ENCODE data around the gene VPS25. TPM values are rescaled to one million over a fixed set of nuclear protein-coding genes. Genes with fewer than 3 reads are reported as not detected.

VPS25 gene
- total RNA-seq = 36.4 and 45.0 TPM in 2 replicates

DNA sequence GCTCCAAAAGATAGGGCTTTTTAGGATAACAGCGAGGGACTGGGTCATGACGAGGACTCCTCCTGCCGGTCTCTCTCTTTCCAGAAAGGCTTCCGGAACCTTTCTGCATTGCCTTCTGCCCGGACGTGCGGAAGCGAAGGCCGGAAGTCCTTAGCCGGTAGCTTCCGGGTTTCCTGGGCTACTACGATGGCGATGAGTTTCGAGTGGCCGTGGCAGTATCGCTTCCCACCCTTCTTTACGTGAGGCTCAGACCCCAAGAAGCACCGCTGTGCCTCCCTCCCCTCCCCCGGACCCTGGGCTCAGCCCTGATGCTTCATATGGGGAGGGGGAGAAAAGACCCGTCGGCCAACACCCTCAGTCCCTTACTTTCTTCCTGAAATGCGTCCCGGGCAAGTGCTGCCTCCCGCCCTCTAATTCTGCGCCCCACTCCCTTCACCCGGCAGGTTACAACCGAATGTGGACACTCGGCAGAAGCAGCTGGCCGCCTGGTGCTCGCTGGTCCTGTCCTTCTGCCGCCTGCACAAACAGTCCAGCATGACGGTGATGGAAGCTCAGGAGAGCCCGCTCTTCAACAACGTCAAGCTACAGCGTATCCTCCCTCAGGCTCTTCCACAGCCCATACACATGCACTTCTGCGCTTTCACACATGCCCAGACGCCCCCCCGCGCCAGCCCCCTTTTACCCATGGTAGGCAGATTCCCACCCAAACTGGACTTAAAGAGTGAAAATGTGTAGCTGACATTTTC is at the start of gene VPS25:
VPS25 (plus strand) TSS at position 160 of the 746 bp plus-strand sequence; CDS start at position 187, 27 bp downstream.

DNA sequence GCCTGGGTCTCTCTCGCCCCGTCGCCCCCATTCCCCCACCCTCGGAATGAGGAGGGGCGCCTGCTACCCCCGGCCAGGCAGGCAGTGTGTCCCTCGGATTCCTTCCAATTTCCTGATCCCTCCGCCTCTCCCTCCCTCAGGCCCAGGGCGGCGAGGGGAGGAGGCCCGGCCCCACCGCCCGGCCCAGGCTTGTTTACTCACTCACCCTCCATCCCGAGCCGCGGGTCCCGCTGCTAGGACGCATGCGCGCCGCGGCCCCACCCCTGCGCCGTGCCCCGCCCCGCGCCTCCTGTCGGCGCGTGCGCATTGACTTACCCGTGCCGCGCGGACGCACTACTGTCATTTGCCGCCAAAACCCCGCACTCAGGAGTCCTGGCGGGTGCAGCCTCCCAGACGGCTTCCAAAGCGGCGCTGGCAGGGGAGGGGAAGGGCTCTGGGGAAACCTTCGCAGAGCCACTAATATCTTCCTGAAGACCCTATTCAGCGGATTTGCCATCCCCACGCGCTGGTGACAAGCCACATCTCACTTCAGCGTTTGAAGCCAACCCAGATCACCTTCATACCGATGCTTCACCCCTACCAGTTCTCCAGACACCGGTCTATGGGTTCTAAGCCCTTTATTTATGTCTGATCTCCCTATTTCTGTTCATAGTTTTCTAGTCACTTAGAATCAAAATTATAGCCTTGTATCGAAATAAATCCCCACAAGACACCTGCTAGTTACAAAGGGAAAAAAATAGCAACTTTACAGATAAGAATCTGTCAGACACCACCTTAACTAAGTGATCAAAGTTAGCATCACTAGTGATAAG is 28.2 kb upstream of the VPS25 start, which contains the start of gene EZH1:
EZH1 (minus strand) TSS at position 235 of the 812 bp plus-strand sequence. CDS start 16,099 bp downstream, outside the sequence.

DNA sequence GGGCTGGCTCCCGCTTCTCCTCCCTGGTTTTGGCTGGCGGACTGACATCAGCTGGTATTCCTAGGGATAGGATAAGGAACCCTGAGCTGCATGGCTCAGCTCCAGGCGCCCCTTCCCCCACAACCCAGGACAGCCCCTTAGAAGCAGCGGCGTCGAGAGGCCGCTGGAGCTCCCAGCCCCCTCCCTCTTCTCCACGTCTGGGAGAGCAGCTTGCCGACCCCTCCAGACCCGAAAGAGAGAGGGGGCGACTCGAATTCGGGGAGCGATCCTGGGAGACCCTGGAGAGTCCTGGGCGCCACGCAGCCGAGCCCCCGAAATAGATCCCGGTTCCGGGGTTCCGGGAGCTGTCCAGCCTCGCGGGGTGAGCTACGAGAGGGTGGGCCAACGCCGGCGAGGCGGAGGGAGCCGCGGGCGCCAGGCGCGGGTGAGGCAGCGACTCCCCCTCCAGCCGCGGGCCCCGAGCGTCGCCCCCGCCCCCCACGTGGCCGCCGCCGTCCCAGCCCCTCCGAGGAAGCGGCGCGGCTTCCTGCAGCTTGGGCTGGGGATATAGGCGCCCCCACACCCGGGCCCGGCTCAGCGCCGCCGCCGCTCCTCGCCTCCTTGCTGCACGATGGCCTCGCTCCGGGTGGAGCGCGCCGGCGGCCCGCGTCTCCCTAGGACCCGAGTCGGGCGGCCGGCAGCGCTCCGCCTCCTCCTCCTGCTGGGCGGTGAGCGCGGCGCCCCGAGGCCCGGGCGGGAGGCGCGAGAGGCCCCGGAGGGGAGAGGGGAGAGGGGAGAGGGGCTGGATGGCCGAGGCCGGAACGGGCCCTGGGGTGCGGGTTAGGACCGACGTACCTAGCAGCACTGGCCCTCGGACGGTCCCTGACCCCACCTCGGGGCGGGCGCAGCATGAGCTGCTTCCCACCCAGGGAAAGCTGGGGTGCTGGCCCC is 12.3 kb upstream of the VPS25 start, which contains the start of gene RAMP2:
RAMP2 (plus strand) TSS at position 576 of the 930 bp plus-strand sequence; CDS start at position 611, 35 bp downstream.

DNA sequence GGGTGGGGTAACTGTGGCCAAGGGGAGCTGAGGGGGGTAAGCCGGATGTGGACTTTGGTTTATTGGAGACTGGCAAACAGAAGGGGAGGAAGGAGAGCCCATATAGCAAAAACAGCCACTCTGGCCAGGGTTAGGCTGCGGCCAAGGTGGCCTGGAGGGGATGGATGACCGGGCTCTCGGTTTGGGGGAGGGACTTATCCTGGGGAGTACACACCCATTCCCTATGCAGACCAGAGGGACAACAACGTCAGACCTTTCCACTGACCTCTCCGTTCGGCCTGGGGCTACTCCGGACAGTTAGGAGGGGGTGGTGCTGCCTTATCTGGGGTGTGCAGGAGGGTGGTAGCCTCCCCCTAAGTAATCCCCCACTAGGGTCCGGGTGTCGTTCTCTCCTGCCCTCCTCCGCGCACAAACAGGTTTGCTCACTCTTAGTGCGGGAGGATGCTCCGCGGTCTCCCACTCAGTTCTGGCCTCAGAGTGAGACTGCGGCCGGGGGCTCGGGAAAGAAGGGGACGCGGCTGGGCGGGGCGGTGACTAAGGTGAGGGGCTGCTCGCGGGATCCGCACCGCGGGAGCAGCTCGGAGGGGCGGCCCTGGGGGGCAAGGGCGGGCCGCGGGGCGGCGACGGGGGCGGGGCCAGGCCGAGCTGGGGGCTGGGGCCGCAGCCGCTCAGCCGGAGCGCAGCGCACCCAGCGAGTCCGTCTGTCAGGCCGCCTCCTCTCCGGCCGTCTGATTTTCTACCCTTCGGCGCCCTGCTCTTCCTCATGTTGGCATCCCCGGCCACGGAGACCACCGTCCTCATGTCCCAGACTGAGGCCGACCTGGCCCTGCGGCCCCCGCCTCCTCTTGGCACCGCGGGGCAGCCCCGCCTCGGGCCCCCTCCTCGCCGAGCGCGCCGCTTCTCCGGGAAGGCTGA is 6.9 kb downstream of the VPS25 start, which contains the start of gene WNK4:
WNK4 (plus strand) TSS at position 675 of the 915 bp plus-strand sequence; CDS start at position 764, 89 bp downstream.

DNA sequence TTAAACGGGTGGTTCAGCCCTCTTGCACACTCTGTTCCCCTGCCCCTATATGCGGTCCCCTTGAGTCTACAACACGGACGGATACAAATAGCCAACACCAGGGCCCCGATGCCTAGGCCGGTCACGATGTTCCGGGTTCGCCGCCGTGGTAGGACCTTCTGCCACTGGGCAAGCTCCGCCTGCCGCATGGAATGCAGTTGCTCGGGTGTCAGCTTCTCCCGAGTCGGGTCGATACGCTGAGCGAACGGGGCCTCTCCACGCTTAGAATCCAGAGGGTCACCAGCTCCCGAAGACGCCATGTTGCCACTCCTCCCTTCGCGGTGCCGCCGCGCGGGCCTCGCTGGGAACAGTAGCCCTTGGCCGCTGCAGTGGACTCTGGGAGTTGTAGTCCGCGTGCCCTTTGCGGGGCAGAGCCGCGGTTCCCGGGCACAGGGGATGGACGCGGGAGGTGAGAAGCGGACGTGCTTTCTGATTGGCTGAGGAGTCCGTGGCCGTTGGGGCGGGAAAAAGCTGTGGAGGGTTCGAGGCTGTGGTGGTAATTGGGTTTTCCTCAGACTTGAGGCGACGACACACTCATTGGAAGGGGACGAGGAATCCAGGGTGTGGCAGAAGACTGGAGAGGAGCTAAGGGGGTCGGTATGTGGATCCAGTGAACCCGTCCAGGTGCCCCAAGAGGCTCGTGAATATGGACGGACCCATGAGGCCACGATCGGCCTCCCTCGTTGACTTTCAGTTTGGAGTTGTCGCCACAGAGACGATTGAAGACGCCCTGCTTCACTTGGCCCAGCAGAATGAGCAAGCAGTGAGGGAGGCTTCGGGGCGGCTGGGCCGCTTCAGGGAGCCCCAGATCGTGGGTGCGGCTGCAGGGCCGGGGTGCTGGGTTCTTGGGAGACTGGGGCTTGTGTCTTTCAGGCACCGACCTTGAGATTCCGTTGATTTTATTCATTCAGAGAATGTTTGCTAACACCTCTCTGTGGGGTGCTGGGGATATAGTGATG is 25.4 kb downstream of the VPS25 start, which contains the start of the genes CNTD1 and COA3:
CNTD1 (plus strand) TSS at position 479 of the 998 bp plus-strand sequence; CDS start at position 686, 207 bp downstream.
COA3 (minus strand) TSS at position 322 of the 998 bp plus-strand sequence; CDS start at position 299, 23 bp downstream.

Small RNA genes within 50 kb of the gene (small RNA-seq; reads per million reads assigned to genes)
- not detected for gene HMGN2P15
- not detected for gene MIR6781

Other genes with a start within 250 kb of the VPS25 start
- gene NAGLU, start 237.2 kb upstream of the VPS25 start, total RNA-seq = 18.1 and 23.1 TPM in 2 replicates
- 0.53 and 0.57 TPM in 2 replicates for gene HSD17B1, start 220.5 kb upstream of the VPS25 start, total RNA-seq
- gene COASY, start 211.3 kb upstream of the VPS25 start, total RNA-seq = 25.1 and 31.0 TPM in 2 replicates
- gene MLX, start 206.3 kb upstream of the VPS25 start, total RNA-seq = 29.7 and 36.4 TPM in 2 replicates
- gene PSMC3IP, start 195.7 kb upstream of the VPS25 start, total RNA-seq = 11.0 and 14.5 TPM in 2 replicates
- gene RETREG3, start 164.1 kb upstream of the VPS25 start, total RNA-seq = 37.2 and 42.7 TPM in 2 replicates
- gene TUBG1, start 163.8 kb upstream of the VPS25 start, total RNA-seq = 48.5 and 73.7 TPM in 2 replicates
- gene TUBG2, start 114.2 kb upstream of the VPS25 start, total RNA-seq = 8.4 and 9.3 TPM in 2 replicates
- 5.2 and 7.4 TPM in 2 replicates for gene PLEKHH3, start 96.5 kb upstream of the VPS25 start, total RNA-seq
- gene CCR10, start 91.6 kb upstream of the VPS25 start, total RNA-seq = 1.1 and 1.9 TPM in 2 replicates
- 29.8 and 35.5 TPM in 2 replicates for gene CNTNAP1, start 90.9 kb upstream of the VPS25 start, total RNA-seq
- 21.3 TPM in 2 replicates for gene EZH1, start 28.4 kb upstream of the VPS25 start, total RNA-seq
- 1.5 and 2.4 TPM in 2 replicates for gene RAMP2, start 12.2 kb upstream of the VPS25 start, total RNA-seq
- 0.50 and 0.66 TPM in 2 replicates for gene WNK4, start 7.2 kb downstream of the VPS25 start, total RNA-seq
- gene COA3, start 25.3 kb downstream of the VPS25 start, total RNA-seq = 46.9 and 52.5 TPM in 2 replicates
- gene CNTD1, start 25.4 kb downstream of the VPS25 start, total RNA-seq = not detected in 2 replicates
- 78.8 and 97.5 TPM in 2 replicates for gene BECN1, start 50.8 kb downstream of the VPS25 start, total RNA-seq
- 172 and 175 TPM in 2 replicates for gene PSME3, start 59.9 kb downstream of the VPS25 start, total RNA-seq
- gene AOC2, start 71.1 kb downstream of the VPS25 start, total RNA-seq = 0.65 and 0.80 TPM in 2 replicates
- gene AOC3, start 77.8 kb downstream of the VPS25 start, total RNA-seq = under 0.01 and 0.07 TPM in 2 replicates
- not detected in 2 replicates for gene G6PC1, start 127.3 kb downstream of the VPS25 start, total RNA-seq
- 16.2 and 21.9 TPM in 2 replicates for gene AARSD1, start 191.0 kb downstream of the VPS25 start, total RNA-seq
- gene PTGES3L, start 206.6 kb downstream of the VPS25 start, total RNA-seq = 0.22 and 0.27 TPM in 2 replicates
- 11.4 and 11.9 TPM in 2 replicates for gene RUNDC1, start 207.1 kb downstream of the VPS25 start, total RNA-seq
- gene RPL27, start 225.0 kb downstream of the VPS25 start, total RNA-seq = 1,178 and 1,610 TPM in 2 replicates
- gene IFI35, start 233.3 kb downstream of the VPS25 start, total RNA-seq = 8.5 and 11.6 TPM in 2 replicates
- 263 and 299 TPM in 2 replicates for gene VAT1, start 248.9 kb downstream of the VPS25 start, total RNA-seq